B cell (primary cell): ENCODE measurements around the gene MYOM1. TPM values are rescaled to one million over a fixed set of nuclear protein-coding genes. Genes with fewer than 3 reads are reported as not detected.

Source experiments
- ATAC-seq: fragments of 200-7000 bp; cut with Tn5 transposase; one replicate; pipeline ENCODE4 v1.10.0; 2021; ENCODE audit warnings: low read depth, mild to moderate bottlenecking, moderate number of reproducible peaks, moderate library complexity
- CTCF ChIA-PET: fragments of 350-600 bp; sonication (Branson Sonifier 250); formaldehyde crosslinking; loops from one replicate; lab custom pipeline; 2021; ENCODE audit warnings: antibody characterized with exemption, inconsistent platforms; lab: Charles Lee
- POLR2A ChIA-PET: fragments of 350-600 bp; sonication (Branson Sonifier 250); formaldehyde crosslinking; loops from one replicate; lab custom pipeline; 2021; ENCODE audit warnings: antibody characterized with exemption; lab: Charles Lee
- DNase-seq: peaks from one replicate; pipeline ENCODE4 v3.0.0; 2013
- H2AFZ ChIP-seq: 2 replicates; pipeline ENCODE4 v1.6.1; 2012; ENCODE audit warnings: mild to moderate bottlenecking, low read depth, low read length; ENCODE audit not compliant: insufficient read depth, poor library complexity, severe bottlenecking
- H3K27ac ChIP-seq, 2 donors: 1 replicate in 1 of 2; 2 replicates in 1 of 2; pipeline ENCODE4 v1.5.1; 2012 to 2013; ENCODE audit warnings: low read length in 2 of 2, mild to moderate bottlenecking in 2 of 2, moderate library complexity in 1 of 2
- H3K27me3 ChIP-seq, 4 experiments: fragments of 200-600 bp in 1 of 4; sonication (generic) in 1 of 4; replicated peaks in 1 of 4; 1 replicate in 2 of 4; 2 replicates in 2 of 4; pipeline versions ENCODE4 v1.6.1 to v1.7.0; 2013 to 2016; ENCODE audit warnings: low read length in 3 of 4, mild to moderate bottlenecking in 2 of 4, mixed read lengths in 1 of 4, moderate library complexity in 1 of 4; ENCODE audit not compliant: insufficient read depth in 4 of 4, control insufficient read depth in 3 of 4; ENCODE audit errors: control extremely low read depth in 1 of 4
- H3K36me3 ChIP-seq, 2 experiments: replicated peaks in 1 of 2; 1 replicate in 1 of 2; 2 replicates in 1 of 2; pipeline versions ENCODE4 v1.6.1 to v1.7.1; 2013; ENCODE audit warnings: low read length in 1 of 2; ENCODE audit not compliant: insufficient read depth in 2 of 2, control insufficient read depth in 1 of 2; ENCODE audit errors: control extremely low read depth in 1 of 2, extremely low read depth in 1 of 2
- H3K4me1 ChIP-seq, 2 donors: fragments of 200-600 bp in 1 of 2; sonication (generic) in 1 of 2; 1 replicate in 1 of 2; 2 replicates in 1 of 2; pipeline versions ENCODE4 v1.5.1 to v1.6.1; 2013 to 2017; ENCODE audit warnings: low read length in 2 of 2; ENCODE audit not compliant: control insufficient read depth in 2 of 2, insufficient read depth in 2 of 2
- H3K4me2 ChIP-seq: replicated peaks from 2 replicates; pipeline ENCODE3; 2012; ENCODE audit warnings: mild to moderate bottlenecking, low read depth, low read length; ENCODE audit not compliant: poor library complexity, severe bottlenecking
- H3K4me3 ChIP-seq, 5 experiments: fragments of 200-600 bp in 1 of 5; sonication (generic) in 1 of 5; 1 replicate in 3 of 5; 2 replicates in 2 of 5; pipeline versions ENCODE4 v1.5.1 to v1.7.0; 2011 to 2016; ENCODE audit warnings: low read length in 4 of 5, mild to moderate bottlenecking in 4 of 5, low read depth in 2 of 5, control low read depth in 1 of 5, moderate library complexity in 1 of 5; ENCODE audit not compliant: insufficient read depth in 1 of 5; ENCODE audit errors: control extremely low read depth in 1 of 5, extremely low read depth in 1 of 5
- H3K79me2 ChIP-seq: fragments of 200-600 bp; sonication (generic); one replicate; pipeline ENCODE4 v1.6.0; 2016; ENCODE audit warnings: low read length; ENCODE audit not compliant: control insufficient read depth, insufficient read depth
- H3K9ac ChIP-seq: fragments of 200-600 bp; sonication (generic); 2 replicates; pipeline ENCODE4 v1.6.1; 2017; ENCODE audit warnings: mild to moderate bottlenecking, low read length, moderate library complexity
- H3K9me3 ChIP-seq, 3 donors: one replicate each; pipeline versions ENCODE4 v1.6.1 to v1.7.1; 2013; ENCODE audit warnings: low read length in 2 of 3; ENCODE audit not compliant: control insufficient read depth in 2 of 3, insufficient read depth in 1 of 3; ENCODE audit errors: control extremely low read depth in 1 of 3
- H4K20me1 ChIP-seq: 2 replicates; pipeline ENCODE4 v1.6.0; 2012; ENCODE audit warnings: mild to moderate bottlenecking, low read length; ENCODE audit not compliant: insufficient read depth, control insufficient read depth, poor library complexity, severe bottlenecking
- H3K27ac Mint-ChIP-seq: one replicate; pipeline ENCODE4 v1.8.0; 2021; ENCODE audit warnings: mixed read lengths
- H3K27me3 Mint-ChIP-seq: one replicate; pipeline ENCODE4 v1.8.0; 2021; ENCODE audit warnings: mixed read lengths
- H3K4me1 Mint-ChIP-seq: one replicate; pipeline ENCODE4 v1.8.0; 2021; ENCODE audit warnings: mixed read lengths
- H3K4me3 Mint-ChIP-seq: one replicate; pipeline ENCODE4 v1.8.0; 2021; ENCODE audit warnings: mixed read lengths
- H3K9me3 Mint-ChIP-seq: one replicate; pipeline ENCODE4 v1.8.0; 2022; ENCODE audit warnings: mixed read lengths; ENCODE audit not compliant: insufficient read depth
- EZH2 ChIP-seq: IDR thresholded peaks from 2 replicates; pipeline ENCODE4 v1.6.1; 2012; ENCODE audit warnings: borderline replicate concordance, low read depth, mild to moderate bottlenecking, moderate library complexity, low read length; ENCODE audit not compliant: insufficient read depth, poor library complexity, severe bottlenecking
- WGBS: methylation state at CpG from one replicate; pipeline ENCODE4 v1.1.5; 2013; ENCODE audit warnings: missing lambda C conversion rate; ENCODE audit not compliant: insufficient coverage; 5-methylcytosine and 5-hydroxymethylcytosine counted together
- intact Hi-C: fragments of 100-400 bp; cut with micrococcal nuclease; formaldehyde crosslinking; loops from one replicate; pipeline ENCODE4 v1.10.0; 2022
- polyA plus RNA-seq: library from polyadenylated mRNA; depleted of rRNA; stranded (reverse); fragments of >200 nt; gene quantifications from 2 replicates; pipeline ENCODE4 v1.2.3, GENCODE V29; 2012
- total RNA-seq, 2 donors: library from RNA; stranded (reverse); fragments of 120-200 nt in 1 of 2; gene quantifications; 1 replicate in 1 of 2; 2 replicates in 1 of 2; pipeline versions ENCODE4 v1.2.3 to v1.2.4, GENCODE V29; 2013 to 2022
- TF ChIP-seq, protein P1 (sequence below): fragments of 200-600 bp; IDR thresholded peaks from one replicate; pipeline ENCODE4 v1.8.0; 2022; ENCODE audit warnings: antibody characterized with exemption, mild to moderate bottlenecking

The MYOM1 gene
- total and polyA plus RNA-seq, 2 donors (not counting 1 experiment from before 2014, with no cell fraction given) = 1.5 to 12.8 TPM

- ATAC-seq = no peak
- Mint-ChIP-seq H3K27ac (no peak overlapping the region), H3K9me3 (no peaks in the 10 kb centered on the region), H3K4me3 (no peak overlapping the region), H3K4me1 (no peaks in the 10 kb centered on the region), H3K27me3 (no peaks in the 10 kb centered on the region)
- 82% methylated on average over 2 of the region's 3 CpGs for WGBS
- intact Hi-C loops = no loop called here
- H3K27ac ChIP-seq = no peak overlapping the region
- ChIA-PET CTCF (interaction anchor here (1.5 to 2.0 kb wide), 2 partner anchors 10 to 13 kb away, joined by 3 to 8 read pairs; no protein-coding TSS in a partner anchor), POLR2A (no interaction called here)
- no peak overlapping the region for H3K4me2 ChIP-seq
- no peaks in the 10 kb centered on the region for H4K20me1 ChIP-seq
- DNase-seq = no peak
- no peaks in the 10 kb centered on the region for H3K4me1 ChIP-seq
- H3K9ac ChIP-seq = no peak overlapping the region
- no peaks in the 10 kb centered on the region for H3K9me3 ChIP-seq
- no peaks in the 10 kb centered on the region for H3K79me2 ChIP-seq
- no peaks in the 10 kb centered on the region for H3K36me3 ChIP-seq
- no peak overlapping the region for H2AFZ ChIP-seq
- H3K4me3 ChIP-seq = no peak overlapping the region
- H3K27me3 ChIP-seq = no peaks in the 10 kb centered on the region
- TF ChIP-seq, protein P1, sequence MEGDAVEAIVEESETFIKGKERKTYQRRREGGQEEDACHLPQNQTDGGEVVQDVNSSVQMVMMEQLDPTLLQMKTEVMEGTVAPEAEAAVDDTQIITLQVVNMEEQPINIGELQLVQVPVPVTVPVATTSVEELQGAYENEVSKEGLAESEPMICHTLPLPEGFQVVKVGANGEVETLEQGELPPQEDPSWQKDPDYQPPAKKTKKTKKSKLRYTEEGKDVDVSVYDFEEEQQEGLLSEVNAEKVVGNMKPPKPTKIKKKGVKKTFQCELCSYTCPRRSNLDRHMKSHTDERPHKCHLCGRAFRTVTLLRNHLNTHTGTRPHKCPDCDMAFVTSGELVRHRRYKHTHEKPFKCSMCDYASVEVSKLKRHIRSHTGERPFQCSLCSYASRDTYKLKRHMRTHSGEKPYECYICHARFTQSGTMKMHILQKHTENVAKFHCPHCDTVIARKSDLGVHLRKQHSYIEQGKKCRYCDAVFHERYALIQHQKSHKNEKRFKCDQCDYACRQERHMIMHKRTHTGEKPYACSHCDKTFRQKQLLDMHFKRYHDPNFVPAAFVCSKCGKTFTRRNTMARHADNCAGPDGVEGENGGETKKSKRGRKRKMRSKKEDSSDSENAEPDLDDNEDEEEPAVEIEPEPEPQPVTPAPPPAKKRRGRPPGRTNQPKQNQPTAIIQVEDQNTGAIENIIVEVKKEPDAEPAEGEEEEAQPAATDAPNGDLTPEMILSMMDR = no peak
- no peak for TF ChIP-seq EZH2
Observed at GRCh38 chr18:3162181-3162580, 57.6 kb downstream of the MYOM1 start.

DNA sequence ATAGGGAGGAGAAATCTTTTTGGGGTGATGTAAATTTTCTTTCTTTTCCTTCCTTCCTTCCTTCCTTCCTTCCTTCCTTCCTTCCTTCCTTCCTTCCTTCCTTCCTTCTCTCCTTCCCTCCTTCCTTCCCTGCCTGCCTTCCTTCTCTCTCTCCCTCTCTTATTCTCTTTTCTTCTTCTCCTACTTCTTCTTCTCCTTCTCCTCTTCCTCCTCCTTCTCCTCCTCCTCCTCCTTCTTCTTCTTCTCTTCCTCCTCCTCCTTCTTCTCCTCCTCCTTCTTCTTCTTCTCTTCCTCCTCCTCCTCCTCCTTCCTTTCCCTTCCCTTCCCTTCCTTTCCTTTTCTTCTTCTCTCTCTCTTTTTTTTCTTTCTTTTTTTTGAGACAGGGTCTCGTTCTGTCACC, 59.9 kb downstream of the MYOM1 start:
- ChIA-PET CTCF (interaction anchor here (1.2 kb wide), 1 partner anchor 19 kb away, joined by 3 read pairs; no protein-coding TSS in a partner anchor), POLR2A (interaction anchor here (1.0 kb wide), 1 partner anchor 23 kb away, joined by 8 read pairs; no protein-coding TSS in a partner anchor)
- no peaks in the 10 kb centered on the region for H3K9me3 ChIP-seq
- Mint-ChIP-seq H3K4me3 (no peak overlapping the region), H3K27ac (no peak overlapping the region), H3K27me3 (no peaks in the 10 kb centered on the region), H3K4me1 (peaks cover 4% of the 10 kb centered on the region), H3K9me3 (no peaks in the 10 kb centered on the region)
- no peaks in the 10 kb centered on the region for H3K27me3 ChIP-seq
- no peak overlapping the region for H2AFZ ChIP-seq
- H3K36me3 ChIP-seq = no peaks in the 10 kb centered on the region
- H3K4me2 ChIP-seq = no peak overlapping the region
- DNase-seq (no peak), ATAC-seq (no peak)
- intact Hi-C loops = no loop called here
- no CpG with 5 or more reads among the region's 1 CpG for WGBS
- no peaks in the 10 kb centered on the region for H3K4me1 ChIP-seq
- H3K9ac ChIP-seq = no peak overlapping the region
- no peak for TF ChIP-seq EZH2
- TF ChIP-seq, protein P1 = no peak
- H4K20me1 ChIP-seq = no peaks in the 10 kb centered on the region
- no peak overlapping the region for H3K27ac ChIP-seq
- H3K79me2 ChIP-seq = no peaks in the 10 kb centered on the region
- no peak overlapping the region for H3K4me3 ChIP-seq
